Measurements from ENCODE around the gene MICAL2.

- TF ChIP-seq CTCF (IDR thresholded peaks at IDR 0.05 in 2 of 3, conservative IDR thresholded peaks at IDR 0.05 in 1 of 3; ENCODE audit: control insufficient read depth in 2 of 3, extremely low read depth in 1 of 3, insufficient read depth in 1 of 3, low read depth in 3 of 3, low read length in 3 of 3), result no peak
- no peak for TF ChIP-seq CEBPB (IDR thresholded peaks at IDR 0.05; ENCODE audit: borderline replicate concordance in 1 of 2, low read depth in 2 of 2, low read length in 2 of 2)
- no peak for TF ChIP-seq SKIL (IDR thresholded peaks at IDR 0.05; ENCODE audit: low read depth, poor library complexity, severe bottlenecking)
Measured at GRCh38 chr11:12180257-12181205, 70.1 kb downstream of the MICAL2 start.
